Measurements from ENCODE around the gene LRCH1.
A peak's percentile ranks its signal among the peaks of the same experiment; 100 is the strongest.
"Not testable (repeated sequence)": the region's sequence is repeated elsewhere in the genome, so short reads cannot be mapped to it uniquely, and the experiment has no call there.

The LRCH1 gene

DNA sequence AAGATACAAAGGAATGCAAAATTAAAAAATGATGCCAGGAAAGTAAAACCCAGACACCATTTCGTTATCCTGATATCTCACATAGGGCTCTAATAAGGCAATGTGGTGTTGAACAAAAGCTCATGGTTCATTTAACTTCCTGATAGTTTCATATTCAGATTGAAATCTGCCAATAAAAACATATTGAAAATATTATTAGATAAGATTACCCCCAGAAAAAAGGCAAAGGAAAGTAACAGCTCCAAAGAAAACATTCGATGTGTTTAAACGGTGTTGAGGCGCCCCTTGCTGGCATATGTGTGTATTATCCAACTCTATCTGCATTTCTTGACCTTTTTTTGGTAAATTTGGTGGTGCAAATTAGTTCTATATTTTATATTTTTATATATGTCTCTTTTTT lies 168.1 kb downstream of the LRCH1 start:
- peak; percentile 4 to 15 for DNase-seq

DNA sequence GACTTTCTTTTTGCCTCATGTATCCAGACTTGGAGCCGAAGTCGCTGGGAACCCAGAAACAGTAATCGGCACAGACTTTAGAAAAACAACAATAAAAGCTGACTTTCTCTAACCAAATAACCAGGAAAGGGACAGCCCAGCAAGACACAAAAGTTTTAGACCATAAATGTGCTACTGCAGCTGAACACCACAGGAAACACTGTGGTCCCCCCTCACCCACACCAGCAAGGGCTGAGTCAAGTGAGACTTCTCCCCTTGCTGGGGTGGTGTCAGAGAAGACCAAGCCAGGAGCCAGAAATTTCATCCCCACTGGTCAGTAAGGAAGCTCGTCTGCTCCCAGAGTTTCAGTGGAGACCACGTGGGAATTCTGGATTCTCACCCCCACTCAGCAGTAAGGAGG lies 173.4 kb downstream of the LRCH1 start:
- DNase-seq = no peak

DNA sequence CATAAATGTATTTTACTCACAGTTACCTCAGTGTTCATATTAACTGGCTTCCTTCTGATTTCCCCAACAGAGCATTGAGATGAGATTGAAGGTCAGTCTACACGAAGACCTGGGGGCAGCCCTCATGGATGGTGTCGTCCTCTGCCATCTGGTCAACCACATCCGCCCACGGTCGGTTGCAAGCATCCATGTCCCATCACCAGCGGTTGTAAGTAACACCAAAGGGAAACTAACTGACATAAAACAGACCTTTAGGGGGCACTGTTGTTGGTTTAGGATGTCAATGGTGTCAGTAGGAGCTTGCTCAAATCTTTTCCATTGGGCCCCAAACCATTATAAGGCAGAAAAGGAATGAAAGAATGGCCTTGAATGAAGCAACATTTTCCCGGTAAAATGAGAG lies 175.8 kb downstream of the LRCH1 start:
- no peak for DNase-seq

DNA sequence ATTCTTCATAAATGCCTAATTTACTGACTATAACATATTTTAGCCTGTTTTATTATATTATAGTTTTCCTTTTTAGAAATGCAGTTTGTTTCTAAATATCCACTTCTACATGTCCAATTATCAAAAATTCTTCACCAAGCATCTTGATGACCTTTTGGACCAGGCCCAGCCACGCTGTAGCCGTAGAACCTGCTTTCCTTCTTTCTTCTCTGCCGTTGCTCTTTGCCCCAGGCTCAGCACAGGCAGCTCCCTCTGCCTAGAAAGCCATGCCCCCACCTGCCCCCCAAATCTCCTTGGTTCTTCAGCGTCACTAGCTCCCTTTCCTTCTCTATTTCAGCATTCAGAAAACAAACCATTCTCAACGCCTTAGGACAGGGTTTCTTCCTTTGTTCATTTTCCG lies 178.6 kb downstream of the LRCH1 start:
- DNase-seq = no peak

DNA sequence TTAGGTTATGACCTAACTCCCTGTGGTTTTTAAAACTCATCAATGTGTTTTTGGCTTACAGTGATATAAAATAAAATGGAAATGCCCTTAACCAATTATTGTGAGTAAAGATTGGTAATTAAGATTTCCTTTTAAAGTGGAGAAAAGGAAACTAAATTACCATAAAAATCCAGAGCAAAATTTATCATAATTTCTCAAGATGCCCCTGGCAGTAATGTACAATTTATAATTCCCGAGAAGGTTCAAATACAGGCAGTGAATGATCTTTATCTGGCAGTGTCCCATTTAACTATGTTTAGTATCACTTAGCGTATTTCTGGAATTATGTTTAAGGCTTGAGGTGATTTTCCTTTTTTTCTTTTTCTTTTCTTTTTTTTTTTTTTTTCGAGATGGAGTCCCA lies 182.5 kb downstream of the LRCH1 start:
- no peak for DNase-seq

DNA sequence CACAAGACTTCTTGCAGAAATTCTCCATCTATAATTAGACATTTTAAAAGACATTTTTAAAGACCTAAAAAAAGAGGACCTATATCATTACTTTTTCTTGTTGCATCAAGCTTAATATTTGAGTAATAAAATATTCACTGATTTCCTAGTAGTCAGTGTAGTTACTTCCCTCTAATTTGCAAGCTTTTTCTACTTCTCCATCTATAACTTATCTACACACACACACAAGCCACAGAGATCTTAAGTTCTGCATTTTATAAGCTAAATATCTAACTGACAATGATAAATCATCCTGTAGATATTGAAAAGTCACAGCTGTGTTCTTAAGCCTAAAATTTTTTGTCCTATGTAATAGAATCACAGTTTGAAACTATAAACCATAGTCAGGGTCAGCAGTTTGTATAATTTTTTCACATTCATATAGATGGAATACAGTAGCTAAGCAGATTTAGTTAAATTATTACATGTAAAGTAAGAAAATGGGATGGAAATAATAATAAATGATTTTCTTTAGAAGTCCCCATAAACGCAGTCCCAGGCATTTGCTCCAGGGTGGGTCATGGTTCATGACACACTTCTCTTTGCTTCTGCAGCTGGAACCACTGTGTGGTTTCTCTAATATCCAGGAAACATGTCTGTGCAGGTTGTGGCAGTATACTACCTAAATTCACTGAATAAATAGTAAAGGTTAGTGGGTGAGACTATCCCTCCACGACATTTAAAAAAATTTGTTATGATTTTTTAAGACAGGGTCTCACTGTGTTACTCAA lies 183.8 kb downstream of the LRCH1 start:
- no peak for DNase-seq

DNA sequence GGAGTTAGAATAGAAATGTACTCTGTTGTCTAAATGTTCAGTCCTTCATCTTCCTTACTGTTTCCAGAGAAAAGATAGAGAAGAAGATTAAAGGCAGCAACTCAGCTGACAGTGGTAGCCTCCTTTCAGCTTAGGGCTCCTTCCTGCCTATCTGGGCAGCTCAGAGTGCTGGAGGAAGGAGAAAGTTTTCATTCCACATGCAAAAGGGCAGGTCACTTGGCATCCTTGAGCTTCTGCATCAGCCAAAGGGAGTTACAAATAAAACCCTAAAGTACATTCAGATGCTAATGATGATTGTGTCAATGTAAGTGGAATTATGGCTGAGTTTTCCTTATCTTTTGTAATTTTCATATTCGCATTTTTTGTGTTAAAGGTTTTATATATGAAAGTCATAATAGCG lies 185.1 kb downstream of the LRCH1 start:
- no peak for DNase-seq

DNA sequence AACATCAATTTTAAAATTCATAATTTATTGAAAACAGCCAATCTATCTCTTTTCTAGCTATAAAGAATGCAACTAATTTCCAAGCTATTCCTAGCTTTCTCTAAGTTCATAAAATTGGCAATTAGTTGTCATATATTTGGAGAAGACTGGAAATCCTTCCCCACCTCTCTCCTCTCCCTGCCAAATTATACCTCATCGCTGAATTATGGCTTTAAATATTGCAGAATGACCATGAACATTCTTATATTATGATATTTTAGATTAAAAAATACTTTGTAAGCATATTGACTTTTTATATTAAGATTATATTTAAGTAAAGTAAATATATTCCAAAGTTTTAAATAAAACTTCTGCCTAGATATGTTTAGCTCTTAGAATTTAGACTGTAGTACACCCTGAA lies 185.8 kb downstream of the LRCH1 start:
- DNase-seq = no peak

DNA sequence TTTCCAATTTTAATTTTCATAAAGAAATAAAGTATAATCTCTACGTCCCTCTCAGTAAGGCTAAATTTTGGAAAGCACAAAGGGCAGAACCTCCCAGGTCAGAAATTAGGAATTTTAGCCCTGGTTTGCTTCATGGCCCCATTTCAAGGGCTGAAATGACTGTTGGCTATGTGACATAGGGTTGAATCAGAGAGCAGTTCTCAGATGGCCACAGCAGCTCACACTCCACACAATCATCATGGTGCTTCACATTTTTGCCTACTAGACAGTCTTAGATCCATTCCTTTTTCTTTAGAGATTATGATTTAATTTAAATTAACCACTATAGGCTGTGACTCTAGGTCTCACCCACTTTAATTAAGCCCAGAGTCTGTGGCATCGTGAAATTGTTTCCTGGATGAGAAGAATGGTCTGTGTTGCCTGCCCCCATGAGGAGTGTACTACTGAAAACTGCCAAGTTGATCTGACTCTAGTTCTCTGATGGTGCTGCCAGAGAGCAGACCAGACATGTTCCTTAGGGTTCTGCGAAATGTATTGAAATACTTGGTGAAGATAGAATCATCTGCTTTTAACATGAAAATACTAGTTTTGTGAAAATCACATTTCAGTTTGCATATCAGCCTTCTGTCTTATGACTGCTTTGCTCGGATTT lies 186.6 kb downstream of the LRCH1 start:
- DNase-seq = no peak

DNA sequence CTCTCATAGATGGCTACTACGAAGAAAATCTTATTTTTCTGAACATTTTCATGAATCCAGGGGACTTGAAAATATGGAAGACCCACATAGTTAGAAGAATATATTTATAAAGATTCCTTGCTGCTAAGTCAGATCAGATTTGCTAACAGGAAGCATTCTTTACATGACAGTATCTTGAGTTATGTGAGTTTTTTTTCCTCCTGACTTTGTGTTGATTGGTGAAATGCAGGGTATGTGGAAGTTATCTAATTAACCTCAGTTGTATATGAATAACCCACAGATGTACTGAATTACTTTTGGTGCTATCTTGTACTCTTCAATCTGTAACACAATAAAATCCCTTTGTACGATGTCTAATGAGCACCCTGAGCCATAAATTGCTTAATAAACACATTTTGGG lies 190.2 kb downstream of the LRCH1 start:
- DNase-seq = no peak

DNA sequence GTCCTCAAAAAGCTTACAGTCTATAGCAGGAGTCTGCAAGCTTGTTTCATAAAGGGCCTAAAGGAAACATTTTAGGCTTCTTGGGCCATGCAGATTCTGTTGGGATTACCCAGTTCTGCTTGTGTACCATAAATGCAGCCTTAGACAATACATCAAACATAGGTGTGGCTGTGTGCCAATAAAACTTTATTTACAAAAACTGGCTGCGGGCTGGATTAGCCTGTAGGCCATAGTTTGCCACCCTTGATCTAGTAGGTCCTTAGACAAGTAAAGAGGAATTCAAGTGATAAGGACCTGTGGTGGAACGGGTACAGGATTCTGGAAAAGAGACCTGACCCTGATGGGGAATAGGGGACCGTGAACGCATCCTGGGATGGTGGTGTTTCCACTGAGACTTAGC lies 192.1 kb downstream of the LRCH1 start:
- no peak for DNase-seq

DNA sequence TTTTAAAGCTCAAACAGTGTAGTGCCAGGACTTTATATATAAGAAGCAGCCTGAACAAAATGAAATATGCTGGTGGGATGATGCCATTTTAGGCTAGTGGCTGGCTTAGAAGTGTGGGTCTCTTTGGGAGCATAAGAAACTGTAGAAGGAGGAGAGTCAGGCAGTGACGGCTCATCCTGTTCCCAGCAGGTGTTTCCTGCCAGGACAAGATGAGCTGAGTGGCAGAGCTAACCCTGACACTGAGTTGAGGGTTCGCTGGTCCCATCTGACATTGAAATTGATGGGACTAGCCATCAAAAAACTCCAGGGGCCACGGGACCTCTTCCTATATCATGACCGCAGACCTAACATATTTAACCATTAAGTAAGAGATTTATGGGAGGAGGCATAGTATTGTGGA lies 192.7 kb downstream of the LRCH1 start:
- no peak for DNase-seq

DNA sequence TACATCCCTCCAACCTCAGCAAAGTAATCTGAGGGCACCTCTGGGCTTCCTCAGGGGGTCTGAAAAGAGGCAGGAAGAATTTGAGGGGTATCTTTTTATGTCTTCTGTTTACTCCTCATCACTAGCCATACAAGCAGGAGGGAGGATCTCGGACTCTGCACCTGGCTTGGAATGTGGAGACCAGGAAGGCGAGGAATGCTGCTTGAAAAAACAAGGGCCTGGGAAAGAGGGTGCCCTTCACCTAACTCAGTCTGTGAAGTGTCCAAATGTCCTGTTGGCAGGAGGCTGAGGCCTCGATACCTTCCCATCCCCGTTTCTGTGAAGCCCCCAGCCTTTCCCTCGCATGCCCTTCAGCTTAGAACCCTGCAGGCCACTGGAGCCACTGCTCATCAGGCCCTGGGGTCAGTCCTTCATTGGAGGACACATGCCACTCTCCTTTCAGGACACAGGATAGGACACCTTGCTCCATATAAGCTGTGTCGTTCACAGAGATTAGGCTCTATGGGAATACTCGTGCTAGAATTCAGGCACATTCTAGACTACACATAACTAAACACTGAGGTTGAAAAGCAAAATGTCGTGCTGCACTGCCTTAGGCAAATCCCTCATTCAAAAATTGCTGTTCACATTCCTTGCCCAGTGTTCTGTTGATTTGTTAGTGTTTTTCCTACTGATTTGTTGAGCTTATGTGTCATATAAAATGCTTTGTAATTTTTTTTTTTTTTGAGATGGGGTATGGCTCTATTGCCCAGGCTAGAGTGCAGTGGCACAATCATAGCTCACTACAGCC lies 194.3 kb downstream of the LRCH1 start:
- DNase-seq = no peak

DNA sequence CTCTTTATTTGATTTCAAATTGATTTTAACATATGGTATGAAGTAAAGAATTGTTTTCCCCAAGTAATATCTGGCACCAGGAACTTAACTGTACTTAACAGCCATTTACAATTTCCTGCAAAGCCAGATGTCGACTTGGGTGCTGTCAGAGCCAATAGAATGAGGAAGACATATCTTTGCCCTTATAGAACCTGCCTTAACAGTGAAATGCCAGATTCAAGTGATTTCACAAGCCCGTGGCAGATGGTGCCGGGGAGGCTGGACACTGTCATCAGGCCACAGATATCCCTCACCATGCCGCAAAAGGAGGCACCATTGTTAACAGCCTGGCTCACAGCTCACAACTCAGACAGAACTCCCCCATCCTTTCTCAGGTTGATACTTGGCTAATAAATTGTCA lies 195.3 kb downstream of the LRCH1 start:
- DNase-seq = no peak

DNA sequence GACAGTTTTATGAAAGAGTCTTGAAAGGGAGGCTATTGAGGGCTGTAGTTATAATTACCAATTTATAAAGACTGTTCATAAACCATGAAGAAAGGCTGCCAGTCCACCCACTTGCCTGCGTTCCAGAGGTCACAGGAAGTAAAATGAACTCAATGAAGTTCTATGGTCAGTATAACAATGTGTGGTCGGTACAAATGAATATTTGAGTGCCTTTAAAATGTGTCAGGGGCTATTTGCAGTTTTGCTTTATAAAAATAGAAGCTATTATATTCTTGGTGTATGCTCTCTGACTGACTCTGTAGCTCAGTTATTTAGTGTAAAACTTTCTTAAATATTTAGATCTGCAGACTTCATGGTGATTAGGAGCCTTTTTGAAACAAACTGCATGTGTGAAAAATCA lies 197.0 kb downstream of the LRCH1 start:
- DNase-seq = no peak

DNA sequence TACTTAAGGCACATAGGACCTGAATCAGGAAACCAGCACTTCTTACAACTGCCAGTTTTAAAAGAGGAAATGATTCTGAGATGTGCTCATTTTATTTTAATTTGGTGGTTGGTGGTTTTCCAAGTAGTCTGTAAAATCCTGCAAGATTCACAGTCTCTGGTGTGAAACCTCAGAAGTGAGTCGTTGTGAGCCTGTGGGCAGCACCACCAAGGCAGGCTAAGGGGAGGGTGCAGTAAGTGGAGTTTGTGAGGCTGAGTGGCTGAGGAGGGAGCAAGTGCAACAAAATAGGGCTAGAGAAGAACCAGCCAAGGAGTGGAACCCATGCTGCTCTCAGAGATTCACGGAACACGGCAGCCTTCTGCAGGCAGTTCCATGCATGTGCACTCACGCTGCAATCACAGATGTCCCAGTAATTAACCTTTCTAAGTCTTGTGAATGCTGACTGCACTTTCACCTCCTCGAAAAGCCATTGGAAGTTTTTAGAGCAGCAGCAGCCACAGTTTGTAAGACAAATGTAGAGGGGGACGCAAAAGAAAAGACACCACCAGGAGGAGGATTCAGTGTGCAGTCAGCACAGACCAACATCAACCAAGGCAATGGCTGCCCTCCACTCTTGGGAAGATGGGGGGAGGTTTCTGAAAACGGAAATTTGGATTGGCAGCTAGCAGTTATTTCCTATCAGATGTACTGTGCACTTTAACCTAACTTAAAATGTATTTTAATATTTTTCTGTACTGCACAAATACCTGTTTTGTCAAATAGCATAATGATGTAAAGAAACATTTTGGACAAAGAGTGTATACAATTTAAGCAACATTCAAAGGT lies 199.1 kb downstream of the LRCH1 start:
- no peak for DNase-seq

DNA sequence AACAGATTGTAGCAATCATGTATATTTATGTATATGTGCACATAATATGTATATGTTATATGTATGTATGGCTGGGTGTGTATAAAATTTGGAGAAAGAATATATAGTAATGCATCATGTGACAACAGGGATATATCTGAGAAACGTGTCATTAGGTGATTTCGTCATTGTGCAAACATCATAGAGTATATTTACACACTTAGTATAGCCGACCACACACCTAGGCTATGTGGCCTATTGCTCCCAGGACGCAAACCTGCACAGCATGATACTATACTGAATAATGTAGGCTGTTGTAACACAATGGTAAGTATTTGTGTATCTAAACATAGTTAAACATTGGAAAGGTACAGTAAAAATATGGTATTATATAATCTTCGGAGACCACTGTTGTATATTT lies 200.2 kb downstream of the LRCH1 start:
- DNase-seq = no peak

DNA sequence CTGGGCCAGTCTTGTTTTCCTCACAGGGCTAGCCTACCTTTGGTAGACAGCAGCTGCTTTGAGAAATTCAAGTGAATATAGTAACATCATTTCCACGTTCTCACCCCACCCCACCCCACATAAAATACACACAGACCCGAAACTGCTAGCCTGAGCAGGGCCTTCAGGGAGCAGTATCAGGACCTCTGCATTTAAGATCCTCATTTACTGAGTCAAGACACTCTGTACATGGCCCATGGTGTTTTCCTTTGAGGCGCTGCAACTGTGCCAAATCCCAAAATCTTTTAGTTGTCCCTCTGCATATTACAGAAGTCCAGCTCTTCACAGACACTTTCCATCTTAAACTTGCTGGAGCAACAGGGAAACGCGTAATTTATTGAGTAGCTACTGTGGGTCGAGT lies 200.9 kb downstream of the LRCH1 start:
- DNase-seq = no peak

DNA sequence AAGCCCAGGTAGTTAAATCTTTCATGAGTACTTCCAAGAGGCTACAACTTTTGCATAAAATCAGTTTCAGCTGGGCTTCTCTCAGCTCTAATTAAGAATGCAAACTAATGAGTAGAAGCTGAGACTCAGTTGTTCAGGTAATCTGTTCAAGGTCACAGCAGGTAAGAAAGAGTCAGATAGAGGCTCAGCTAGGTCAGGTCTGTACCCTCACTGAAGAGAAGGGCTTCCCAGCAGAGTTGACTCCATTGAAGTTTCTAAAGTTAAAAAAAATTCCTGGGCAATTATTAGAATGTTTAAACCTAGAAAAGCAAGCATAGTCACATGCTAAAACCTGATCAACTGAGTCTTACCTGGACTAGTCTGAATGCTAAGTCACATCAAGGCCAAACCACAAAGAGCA lies 201.8 kb downstream of the LRCH1 start:
- DNase-seq = no peak

DNA sequence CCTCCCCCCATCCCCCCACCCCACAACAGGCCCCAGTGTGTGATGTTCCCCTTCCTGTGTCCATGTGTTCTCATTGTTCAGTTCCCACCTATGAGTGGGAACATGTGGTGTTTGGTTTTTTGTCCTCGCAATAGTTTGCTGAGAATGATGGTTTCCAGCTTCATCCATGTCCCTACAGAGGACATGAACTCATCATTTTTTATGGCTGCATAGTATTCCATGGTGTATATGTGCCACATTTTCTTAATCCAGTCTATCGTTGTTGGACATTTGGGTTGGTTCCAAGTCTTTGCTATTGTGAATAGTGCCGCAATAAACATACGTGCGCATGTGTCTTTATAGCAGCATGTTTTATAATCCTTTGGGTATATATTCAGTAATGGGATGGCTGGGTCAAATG lies 202.5 kb downstream of the LRCH1 start:
- DNase-seq = not testable (repeated sequence)

DNA sequence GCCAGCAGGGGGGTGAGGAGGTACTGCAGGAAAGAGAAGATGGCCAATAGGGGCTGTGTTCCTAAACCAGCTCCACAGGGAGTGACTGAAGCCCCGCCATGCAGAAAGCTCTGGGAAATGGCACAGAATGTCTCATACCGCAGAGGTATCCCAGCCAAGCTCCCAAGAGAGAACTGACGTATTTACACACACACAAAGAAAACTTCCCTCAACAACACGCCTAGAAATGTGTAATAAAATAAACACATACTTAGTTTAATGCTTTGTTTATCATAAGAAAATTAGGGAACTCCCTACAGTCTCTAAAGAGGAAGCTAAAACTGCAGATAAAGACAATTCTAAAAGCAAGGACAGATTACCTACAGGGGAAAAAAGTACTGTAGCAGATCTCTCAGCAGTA lies 204.0 kb downstream of the LRCH1 start:
- no peak for DNase-seq

DNA sequence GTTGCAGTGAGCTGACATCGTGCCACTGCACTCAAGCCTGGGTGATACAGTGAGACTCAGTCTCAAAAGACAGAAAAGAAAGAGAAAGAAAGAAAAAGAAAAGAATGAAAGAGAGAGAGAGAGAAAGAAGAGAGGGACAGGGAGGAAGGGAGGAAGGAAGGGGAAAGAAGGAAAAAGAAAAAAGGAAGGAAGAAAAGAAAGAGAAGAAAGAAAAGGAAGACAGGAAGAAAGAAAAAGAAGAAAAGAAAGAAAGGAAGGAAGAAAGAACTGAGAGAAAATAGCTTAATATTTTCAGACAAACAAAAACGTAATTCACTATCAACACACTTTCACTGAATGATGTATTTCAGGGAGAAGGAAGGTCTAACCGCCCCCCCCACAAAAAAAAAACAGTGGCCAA lies 204.7 kb downstream of the LRCH1 start:
- no peak for DNase-seq

DNA sequence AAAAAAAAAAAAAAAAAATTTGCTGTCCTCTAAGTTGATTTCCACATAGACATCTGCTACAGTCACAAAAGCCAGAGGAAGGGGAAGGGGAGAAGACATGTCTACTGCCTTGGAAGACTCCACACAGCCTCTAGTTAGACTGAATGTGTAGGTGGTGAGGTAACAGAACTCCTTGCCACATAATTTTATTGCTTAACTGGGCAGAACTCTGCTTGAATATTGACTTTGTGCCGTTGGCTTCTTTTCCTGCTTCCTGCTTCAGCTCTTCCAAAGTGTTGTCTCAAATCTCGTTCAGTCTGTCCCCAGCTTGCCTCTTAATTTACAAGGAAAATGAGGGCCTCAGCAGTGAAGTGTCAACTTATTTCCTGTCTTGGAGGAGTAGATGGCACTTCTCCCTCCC lies 206.9 kb downstream of the LRCH1 start:
- DNase-seq = no peak

Measured in NCI-H2081 (cell line).